HEK293 (cell line): ENCODE results near the gene TRIM7.

Source experiments
- FEZF1 ChIP-seq: fragments of 450-650 bp; formaldehyde crosslinking; IDR thresholded peaks from 2 replicates; pipeline ENCODE4 v1.5.1; 2016; ENCODE audit warnings: missing biosample characterization, missing genetic modification characterization
- GLIS1 ChIP-seq: fragments of 450-650 bp; formaldehyde crosslinking; IDR thresholded peaks from 2 replicates; pipeline ENCODE4 v1.5.1; 2016; ENCODE audit warnings: missing biosample characterization, missing genetic modification characterization
- KLF8 ChIP-seq: fragments of 450-650 bp; formaldehyde crosslinking; IDR thresholded peaks from 2 replicates; pipeline ENCODE4 v1.5.1; 2016; ENCODE audit warnings: missing biosample characterization, missing genetic modification characterization
- KLF9 ChIP-seq: fragments of 450-650 bp; formaldehyde crosslinking; IDR thresholded peaks from 2 replicates; pipeline ENCODE4 v1.5.1; 2016; ENCODE audit warnings: missing biosample characterization, missing genetic modification characterization, low read depth
- MZF1 ChIP-seq: fragments of 450-650 bp; formaldehyde crosslinking; IDR thresholded peaks from 2 replicates; pipeline ENCODE4 v1.5.1; 2017; ENCODE audit warnings: missing biosample characterization, missing genetic modification characterization, borderline replicate concordance
- OVOL3 ChIP-seq: fragments of 450-650 bp; formaldehyde crosslinking; IDR thresholded peaks from 2 replicates; pipeline ENCODE4 v1.5.1; 2016; ENCODE audit warnings: missing biosample characterization, missing genetic modification characterization
- PRDM4 ChIP-seq: fragments of 450-650 bp; formaldehyde crosslinking; IDR thresholded peaks from 2 replicates; pipeline ENCODE4 v1.5.1; 2017; ENCODE audit warnings: missing biosample characterization, missing genetic modification characterization
- SETDB1 ChIP-seq: IDR thresholded peaks from one replicate; pipeline ENCODE4 v1.6.1; 2017; ENCODE audit warnings: mild to moderate bottlenecking, low read length, moderate library complexity, mixed read lengths; ENCODE audit not compliant: insufficient read length
- SP3 ChIP-seq: fragments of 450-650 bp; formaldehyde crosslinking; IDR thresholded peaks from 2 replicates; pipeline ENCODE4 v1.5.1; 2016; ENCODE audit warnings: missing biosample characterization, missing genetic modification characterization
- TCF7L2 ChIP-seq: IDR thresholded peaks from 2 replicates; pipeline ENCODE4 v1.6.1; 2011; ENCODE audit warnings: low read depth, mild to moderate bottlenecking, inconsistent platforms, low read length, moderate library complexity, borderline replicate concordance
- ZBTB6 ChIP-seq: fragments of 450-650 bp; formaldehyde crosslinking; IDR thresholded peaks from 2 replicates; pipeline ENCODE4 v1.5.1; 2017; ENCODE audit warnings: missing biosample characterization, missing genetic modification characterization
- ZBTB7A ChIP-seq: fragments of 450-650 bp; formaldehyde crosslinking; IDR thresholded peaks from 2 replicates; pipeline ENCODE4 v1.5.1; 2016; ENCODE audit warnings: low read depth, missing biosample characterization, missing genetic modification characterization
- ZFP69B ChIP-seq: fragments of 450-650 bp; formaldehyde crosslinking; IDR thresholded peaks from 2 replicates; pipeline ENCODE4 v1.5.1; 2016; ENCODE audit warnings: missing biosample characterization, missing genetic modification characterization
- ZNF138 ChIP-seq: fragments of 450-650 bp; formaldehyde crosslinking; IDR thresholded peaks from 2 replicates; pipeline ENCODE4 v1.5.1; 2016; ENCODE audit warnings: missing biosample characterization, missing genetic modification characterization, borderline replicate concordance
- ZNF169 ChIP-seq: fragments of 450-650 bp; formaldehyde crosslinking; IDR thresholded peaks from 2 replicates; pipeline ENCODE4 v1.5.1; 2016; ENCODE audit warnings: missing biosample characterization, missing genetic modification characterization
- ZNF19 ChIP-seq: fragments of 450-650 bp; formaldehyde crosslinking; IDR thresholded peaks from 2 replicates; pipeline ENCODE4; 2016; ENCODE audit warnings: missing biosample characterization, missing genetic modification characterization, low read depth
- ZNF24 ChIP-seq: fragments of 450-650 bp; formaldehyde crosslinking; IDR thresholded peaks from 2 replicates; pipeline ENCODE4 v1.5.1; 2016; ENCODE audit warnings: missing biosample characterization, missing genetic modification characterization
- ZNF266 ChIP-seq: fragments of 450-650 bp; formaldehyde crosslinking; IDR thresholded peaks from 2 replicates; pipeline ENCODE4 v1.5.1; 2016; ENCODE audit warnings: missing biosample characterization, missing genetic modification characterization, low read depth
- ZNF324 ChIP-seq: fragments of 450-650 bp; formaldehyde crosslinking; IDR thresholded peaks from 2 replicates; pipeline ENCODE4 v1.5.1; 2016; ENCODE audit warnings: missing biosample characterization, missing genetic modification characterization
- ZNF341 ChIP-seq: fragments of 450-650 bp; formaldehyde crosslinking; IDR thresholded peaks from 2 replicates; pipeline ENCODE4; 2016; ENCODE audit warnings: low read depth, missing biosample characterization, missing genetic modification characterization
- ZNF404 ChIP-seq: fragments of 450-650 bp; formaldehyde crosslinking; IDR thresholded peaks from 2 replicates; pipeline ENCODE4 v1.5.1; 2017; ENCODE audit warnings: missing biosample characterization, missing genetic modification characterization
- ZNF510 ChIP-seq: fragments of 450-650 bp; formaldehyde crosslinking; IDR thresholded peaks from 2 replicates; pipeline ENCODE4 v1.5.1; 2018; ENCODE audit warnings: mild to moderate bottlenecking, missing genetic modification characterization, missing biosample characterization; ENCODE audit not compliant: insufficient replicate concordance
- ZNF513 ChIP-seq: fragments of 450-650 bp; IDR thresholded peaks from 2 replicates; pipeline ENCODE4 v1.5.1; 2018; ENCODE audit warnings: missing biosample characterization, missing genetic modification characterization
- ZNF571 ChIP-seq: fragments of 450-650 bp; formaldehyde crosslinking; IDR thresholded peaks from 2 replicates; pipeline ENCODE4 v1.5.0; 2017; ENCODE audit warnings: missing biosample characterization, missing genetic modification characterization
- ZNF624 ChIP-seq: fragments of 450-650 bp; formaldehyde crosslinking; IDR thresholded peaks from 2 replicates; pipeline ENCODE4 v1.5.1; 2017; ENCODE audit warnings: missing biosample characterization, missing genetic modification characterization
- ZNF629 ChIP-seq: fragments of 450-650 bp; formaldehyde crosslinking; IDR thresholded peaks from 2 replicates; pipeline ENCODE4 v1.5.1; 2017; ENCODE audit warnings: missing biosample characterization, missing genetic modification characterization
- ZNF658 ChIP-seq: fragments of 450-650 bp; formaldehyde crosslinking; IDR thresholded peaks from 2 replicates; pipeline ENCODE4; 2016; ENCODE audit warnings: missing biosample characterization, missing genetic modification characterization
- ZNF704 ChIP-seq: fragments of 450-650 bp; formaldehyde crosslinking; IDR thresholded peaks from 2 replicates; pipeline ENCODE4 v1.5.1; 2016; ENCODE audit warnings: missing biosample characterization, missing genetic modification characterization
- ZNF785 ChIP-seq: fragments of 450-650 bp; formaldehyde crosslinking; IDR thresholded peaks from 2 replicates; pipeline ENCODE4 v1.5.1; 2016; ENCODE audit warnings: missing biosample characterization, missing genetic modification characterization
- TF ChIP-seq, protein P1 (sequence below): fragments of 450-650 bp; formaldehyde crosslinking; IDR thresholded peaks from 2 replicates; pipeline ENCODE4 v1.5.1; 2017; ENCODE audit warnings: missing biosample characterization, mild to moderate bottlenecking, missing genetic modification characterization, moderate library complexity
- TF ChIP-seq, protein P2 (sequence below): fragments of 450-650 bp; formaldehyde crosslinking; IDR thresholded peaks from 2 replicates; pipeline ENCODE4 v1.5.0; 2017; ENCODE audit warnings: missing biosample characterization, missing genetic modification characterization, borderline replicate concordance

The TRIM7 gene

DNA sequence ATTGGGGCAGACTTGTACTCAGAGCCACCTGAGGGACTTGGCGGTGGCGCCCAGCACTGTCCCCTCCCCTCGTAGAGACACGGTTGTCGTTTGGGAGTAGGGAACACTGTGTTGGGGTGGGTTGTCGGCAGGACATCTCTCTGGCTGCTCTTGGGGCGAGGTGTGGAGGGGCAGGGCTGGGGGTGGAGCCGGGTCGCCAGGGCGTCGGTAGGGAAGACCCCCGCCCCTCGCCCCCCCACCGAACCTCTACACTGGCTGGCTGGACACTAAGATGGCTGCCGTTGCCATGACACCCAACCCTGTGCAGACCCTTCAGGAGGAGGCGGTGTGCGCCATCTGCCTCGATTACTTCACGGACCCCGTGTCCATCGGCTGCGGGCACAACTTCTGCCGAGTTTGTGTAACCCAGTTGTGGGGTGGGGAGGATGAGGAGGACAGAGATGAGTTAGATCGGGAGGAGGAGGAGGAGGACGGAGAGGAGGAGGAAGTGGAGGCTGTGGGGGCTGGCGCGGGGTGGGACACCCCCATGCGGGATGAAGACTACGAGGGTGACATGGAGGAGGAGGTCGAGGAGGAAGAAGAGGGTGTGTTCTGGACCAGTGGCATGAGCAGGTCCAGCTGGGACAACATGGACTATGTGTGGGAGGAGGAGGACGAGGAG is 18.9 kb upstream of the TRIM7 start (continued):
- TF ChIP-seq ZNF510 (tag by site-specific recombination) (no peak), FEZF1 (no peak), ZNF404 (tag by site-specific recombination) (no peak), ZBTB7A (tag by site-specific recombination) (no peak; the same call in 1 of the 2 replicates), ZNF138 (tag by site-specific recombination) (no peak), ZNF266 (no peak), ZNF629 (tag by site-specific recombination) (no peak), GLIS1 (no peak), ZNF19 (tag by site-specific recombination) (no peak), KLF8 (peak; percentile 6; the same call in 1 of the 2 replicates), TCF7L2 (no peak), ZNF324 (no peak), ZNF571 (tag by site-specific recombination) (no peak), ZNF624 (tag by site-specific recombination) (no peak), SP3 (tag by site-specific recombination) (peak; percentile 4; the same call in 1 of the 2 replicates), OVOL3 (tag by site-specific recombination) (no peak), PRDM4 (no peak), ZNF658 (tag by site-specific recombination) (no peak), ZBTB6 (tag by site-specific recombination) (no peak), ZNF24 (tag by site-specific recombination) (no peak), SETDB1 (no peak), KLF9 (tag by site-specific recombination) (no peak; the same call in 1 of the 2 replicates), ZNF169 (tag by site-specific recombination) (0 out of 2 replicates have a peak, but pooled peaks have one; percentile 14), ZFP69B (no peak), MZF1 (tag by site-specific recombination) (no peak), ZNF513 (peak; percentile 76), ZNF704 (tag by site-specific recombination) (no peak), ZNF785 (tag by site-specific recombination) (no peak), ZNF341 (tag by site-specific recombination) (no peak)
- TF ChIP-seq, protein P1, sequence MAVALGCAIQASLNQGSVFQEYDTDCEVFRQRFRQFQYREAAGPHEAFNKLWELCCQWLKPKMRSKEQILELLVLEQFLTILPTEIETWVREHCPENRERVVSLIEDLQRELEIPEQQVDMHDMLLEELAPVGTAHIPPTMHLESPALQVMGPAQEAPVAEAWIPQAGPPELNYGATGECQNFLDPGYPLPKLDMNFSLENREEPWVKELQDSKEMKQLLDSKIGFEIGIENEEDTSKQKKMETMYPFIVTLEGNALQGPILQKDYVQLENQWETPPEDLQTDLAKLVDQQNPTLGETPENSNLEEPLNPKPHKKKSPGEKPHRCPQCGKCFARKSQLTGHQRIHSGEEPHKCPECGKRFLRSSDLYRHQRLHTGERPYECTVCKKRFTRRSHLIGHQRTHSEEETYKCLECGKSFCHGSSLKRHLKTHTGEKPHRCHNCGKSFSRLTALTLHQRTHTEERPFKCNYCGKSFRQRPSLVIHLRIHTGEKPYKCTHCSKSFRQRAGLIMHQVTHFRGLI (tag by site-specific recombination), result no peak
- TF ChIP-seq, protein P2, sequence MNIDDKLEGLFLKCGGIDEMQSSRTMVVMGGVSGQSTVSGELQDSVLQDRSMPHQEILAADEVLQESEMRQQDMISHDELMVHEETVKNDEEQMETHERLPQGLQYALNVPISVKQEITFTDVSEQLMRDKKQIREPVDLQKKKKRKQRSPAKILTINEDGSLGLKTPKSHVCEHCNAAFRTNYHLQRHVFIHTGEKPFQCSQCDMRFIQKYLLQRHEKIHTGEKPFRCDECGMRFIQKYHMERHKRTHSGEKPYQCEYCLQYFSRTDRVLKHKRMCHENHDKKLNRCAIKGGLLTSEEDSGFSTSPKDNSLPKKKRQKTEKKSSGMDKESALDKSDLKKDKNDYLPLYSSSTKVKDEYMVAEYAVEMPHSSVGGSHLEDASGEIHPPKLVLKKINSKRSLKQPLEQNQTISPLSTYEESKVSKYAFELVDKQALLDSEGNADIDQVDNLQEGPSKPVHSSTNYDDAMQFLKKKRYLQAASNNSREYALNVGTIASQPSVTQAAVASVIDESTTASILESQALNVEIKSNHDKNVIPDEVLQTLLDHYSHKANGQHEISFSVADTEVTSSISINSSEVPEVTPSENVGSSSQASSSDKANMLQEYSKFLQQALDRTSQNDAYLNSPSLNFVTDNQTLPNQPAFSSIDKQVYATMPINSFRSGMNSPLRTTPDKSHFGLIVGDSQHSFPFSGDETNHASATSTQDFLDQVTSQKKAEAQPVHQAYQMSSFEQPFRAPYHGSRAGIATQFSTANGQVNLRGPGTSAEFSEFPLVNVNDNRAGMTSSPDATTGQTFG (tag by site-specific recombination), result no peak
